ENCODE results near the gene TRIM24.

TRIM24 gene

DNA sequence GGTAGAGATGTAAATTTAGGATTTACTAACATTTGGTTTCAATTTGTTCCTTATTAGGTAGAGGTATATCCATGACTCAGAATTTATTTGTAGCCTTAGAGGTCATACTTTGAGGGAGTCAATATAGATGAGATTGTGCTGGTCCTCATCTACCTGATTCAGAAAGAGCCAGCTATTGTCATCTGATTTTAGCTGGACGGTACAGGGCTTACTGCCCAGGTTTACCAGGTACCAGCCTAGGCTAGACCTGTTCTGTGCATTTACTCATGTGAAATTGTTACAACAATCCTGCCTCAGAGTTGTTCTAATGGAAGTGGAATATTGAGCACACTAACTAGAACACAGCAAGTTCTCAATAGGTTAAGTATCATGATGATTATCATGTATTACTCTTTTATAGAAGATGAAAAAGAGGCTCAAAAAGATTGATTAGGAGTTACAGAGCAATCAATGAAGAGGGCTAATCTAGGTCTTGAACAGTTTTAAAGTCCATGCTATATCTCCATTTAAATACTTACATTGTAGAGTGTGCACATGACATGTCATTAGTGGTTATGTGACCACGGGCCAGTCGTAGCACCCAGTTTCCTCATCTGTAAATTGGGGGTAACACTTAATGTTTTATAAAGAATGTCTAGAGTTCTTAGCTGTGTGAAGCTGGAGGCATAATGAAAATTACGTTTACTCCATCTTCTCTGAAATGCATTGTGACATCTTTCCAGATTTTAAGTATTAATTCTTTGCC, 42.1 kb downstream of the TRIM24 start:
- DNase-seq (ENCODE audit: low read depth in 1 of 2, low spot score in 1 of 2), result no peak
- no peaks in the 10 kb centered on the region for H3K27me3 ChIP-seq (ENCODE audit: insufficient read depth, poor library complexity, severe bottlenecking)
- no peak overlapping the region for H3K27ac ChIP-seq (replicated peaks)
- TF ChIP-seq, protein P1, sequence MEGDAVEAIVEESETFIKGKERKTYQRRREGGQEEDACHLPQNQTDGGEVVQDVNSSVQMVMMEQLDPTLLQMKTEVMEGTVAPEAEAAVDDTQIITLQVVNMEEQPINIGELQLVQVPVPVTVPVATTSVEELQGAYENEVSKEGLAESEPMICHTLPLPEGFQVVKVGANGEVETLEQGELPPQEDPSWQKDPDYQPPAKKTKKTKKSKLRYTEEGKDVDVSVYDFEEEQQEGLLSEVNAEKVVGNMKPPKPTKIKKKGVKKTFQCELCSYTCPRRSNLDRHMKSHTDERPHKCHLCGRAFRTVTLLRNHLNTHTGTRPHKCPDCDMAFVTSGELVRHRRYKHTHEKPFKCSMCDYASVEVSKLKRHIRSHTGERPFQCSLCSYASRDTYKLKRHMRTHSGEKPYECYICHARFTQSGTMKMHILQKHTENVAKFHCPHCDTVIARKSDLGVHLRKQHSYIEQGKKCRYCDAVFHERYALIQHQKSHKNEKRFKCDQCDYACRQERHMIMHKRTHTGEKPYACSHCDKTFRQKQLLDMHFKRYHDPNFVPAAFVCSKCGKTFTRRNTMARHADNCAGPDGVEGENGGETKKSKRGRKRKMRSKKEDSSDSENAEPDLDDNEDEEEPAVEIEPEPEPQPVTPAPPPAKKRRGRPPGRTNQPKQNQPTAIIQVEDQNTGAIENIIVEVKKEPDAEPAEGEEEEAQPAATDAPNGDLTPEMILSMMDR (IDR thresholded peaks at IDR 0.05; ENCODE audit: insufficient read depth, low read length), result no peak
- TF ChIP-seq, protein P2, sequence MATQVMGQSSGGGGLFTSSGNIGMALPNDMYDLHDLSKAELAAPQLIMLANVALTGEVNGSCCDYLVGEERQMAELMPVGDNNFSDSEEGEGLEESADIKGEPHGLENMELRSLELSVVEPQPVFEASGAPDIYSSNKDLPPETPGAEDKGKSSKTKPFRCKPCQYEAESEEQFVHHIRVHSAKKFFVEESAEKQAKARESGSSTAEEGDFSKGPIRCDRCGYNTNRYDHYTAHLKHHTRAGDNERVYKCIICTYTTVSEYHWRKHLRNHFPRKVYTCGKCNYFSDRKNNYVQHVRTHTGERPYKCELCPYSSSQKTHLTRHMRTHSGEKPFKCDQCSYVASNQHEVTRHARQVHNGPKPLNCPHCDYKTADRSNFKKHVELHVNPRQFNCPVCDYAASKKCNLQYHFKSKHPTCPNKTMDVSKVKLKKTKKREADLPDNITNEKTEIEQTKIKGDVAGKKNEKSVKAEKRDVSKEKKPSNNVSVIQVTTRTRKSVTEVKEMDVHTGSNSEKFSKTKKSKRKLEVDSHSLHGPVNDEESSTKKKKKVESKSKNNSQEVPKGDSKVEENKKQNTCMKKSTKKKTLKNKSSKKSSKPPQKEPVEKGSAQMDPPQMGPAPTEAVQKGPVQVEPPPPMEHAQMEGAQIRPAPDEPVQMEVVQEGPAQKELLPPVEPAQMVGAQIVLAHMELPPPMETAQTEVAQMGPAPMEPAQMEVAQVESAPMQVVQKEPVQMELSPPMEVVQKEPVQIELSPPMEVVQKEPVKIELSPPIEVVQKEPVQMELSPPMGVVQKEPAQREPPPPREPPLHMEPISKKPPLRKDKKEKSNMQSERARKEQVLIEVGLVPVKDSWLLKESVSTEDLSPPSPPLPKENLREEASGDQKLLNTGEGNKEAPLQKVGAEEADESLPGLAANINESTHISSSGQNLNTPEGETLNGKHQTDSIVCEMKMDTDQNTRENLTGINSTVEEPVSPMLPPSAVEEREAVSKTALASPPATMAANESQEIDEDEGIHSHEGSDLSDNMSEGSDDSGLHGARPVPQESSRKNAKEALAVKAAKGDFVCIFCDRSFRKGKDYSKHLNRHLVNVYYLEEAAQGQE (IDR thresholded peaks at IDR 0.05; ENCODE audit: insufficient replicate concordance, low read depth), result no peak
- no peak for TF ChIP-seq SPI1 (IDR thresholded peaks at IDR 0.05; ENCODE audit: borderline replicate concordance, low read depth)
- H3K4me3 ChIP-seq (replicated peaks; ENCODE audit: insufficient read depth, low read length), result no peak overlapping the region

DNA sequence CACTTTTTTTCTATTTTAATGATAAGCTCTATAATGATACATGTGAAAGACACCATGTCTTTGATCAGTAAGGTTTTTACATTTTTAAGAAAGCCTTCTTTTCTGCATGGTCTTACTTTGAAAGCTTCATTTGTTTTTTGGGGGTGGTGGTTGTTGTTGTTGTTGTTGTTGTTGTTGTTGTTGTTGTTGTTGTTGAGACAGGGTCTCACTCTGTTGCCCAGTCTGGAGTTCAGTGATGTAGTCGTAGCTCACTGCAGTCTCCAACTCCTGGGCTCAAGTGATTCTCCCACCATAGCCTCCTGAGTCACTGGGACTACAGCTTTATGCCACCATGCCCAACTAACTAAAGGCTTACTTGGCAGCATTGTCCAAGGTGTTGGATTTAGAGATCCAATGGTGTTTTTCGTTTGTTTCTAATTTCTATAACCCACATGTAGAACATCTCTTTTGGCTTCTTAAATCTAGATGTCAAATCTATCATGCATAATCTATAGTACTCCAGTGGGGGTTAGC, 45.4 kb downstream of the TRIM24 start:
- no peak for DNase-seq (ENCODE audit: low read depth in 1 of 2, low spot score in 1 of 2)
- no peak overlapping the region for H3K27ac ChIP-seq (replicated peaks)
- no peaks in the 10 kb centered on the region for H3K27me3 ChIP-seq (ENCODE audit: insufficient read depth, poor library complexity, severe bottlenecking)
- TF ChIP-seq, protein P1 (IDR thresholded peaks at IDR 0.05; ENCODE audit: insufficient read depth, low read length), result no peak
- TF ChIP-seq POLR2AphosphoS5 (IDR thresholded peaks at IDR 0.05; ENCODE audit: low read depth) (no peak), GABPA (IDR thresholded peaks at IDR 0.05; ENCODE audit: low read depth) (no peak), SPI1 (IDR thresholded peaks at IDR 0.05; ENCODE audit: borderline replicate concordance, low read depth) (no peak)
- TF ChIP-seq, protein P2 (IDR thresholded peaks at IDR 0.05; ENCODE audit: insufficient replicate concordance, low read depth), result no peak
- H3K4me3 ChIP-seq (replicated peaks; ENCODE audit: insufficient read depth, low read length), result no peak overlapping the region

DNA sequence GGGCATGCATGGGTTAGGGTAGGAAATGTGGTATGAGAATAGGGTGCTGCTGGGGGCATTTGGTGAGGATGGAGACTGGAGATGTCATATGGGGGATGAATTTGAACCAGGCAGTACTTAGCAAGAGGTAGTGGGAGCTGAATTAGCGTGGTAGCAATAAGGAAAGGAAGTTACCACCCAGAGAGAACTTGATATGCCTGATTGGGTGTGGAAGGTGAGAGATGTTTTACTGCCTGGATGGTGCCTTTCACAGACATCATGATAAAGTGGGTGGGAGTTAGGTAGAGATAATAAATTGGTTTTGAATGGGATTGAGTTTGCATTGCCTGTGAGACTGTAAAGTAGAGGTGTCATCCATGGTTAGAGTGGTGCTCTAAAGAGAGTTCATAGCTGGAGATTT, 46.7 kb downstream of the TRIM24 start:
- TF ChIP-seq GABPA (IDR thresholded peaks at IDR 0.05; ENCODE audit: low read depth), result no peak
- no peak for TF ChIP-seq POLR2AphosphoS5 (IDR thresholded peaks at IDR 0.05; ENCODE audit: low read depth)
- TF ChIP-seq SPI1 (IDR thresholded peaks at IDR 0.05; ENCODE audit: borderline replicate concordance, low read depth), result no peak
- TF ChIP-seq, protein P1 (IDR thresholded peaks at IDR 0.05; ENCODE audit: insufficient read depth, low read length), result no peak
- TF ChIP-seq, protein P2 (IDR thresholded peaks at IDR 0.05; ENCODE audit: insufficient replicate concordance, low read depth), result no peak
- no peak for DNase-seq (ENCODE audit: low read depth in 1 of 2, low spot score in 1 of 2)
- Histone ChIP-seq H3K27ac (replicated peaks) (no peak overlapping the region), H3K4me3 (replicated peaks; ENCODE audit: insufficient read depth, low read length) (no peak overlapping the region), H3K27me3 (ENCODE audit: insufficient read depth, poor library complexity, severe bottlenecking) (no peaks in the 10 kb centered on the region)
